NCI-H128 (cell line): ENCODE data around the gene CACNB2.

Experiments used
- DNase-seq: peaks from one replicate; lab custom pipeline; 2025; ENCODE audit not compliant: unreplicated experiment; lab: John Stamatoyannopoulos, UW

The CACNB2 gene

GRCh38 chr10:18224626-18225445, 84.6 kb downstream of the CACNB2 start:
- DNase-seq: no peak

- DNase-seq: no peak
Observed at GRCh38 chr10:18226336-18226735, 86.1 kb downstream of the CACNB2 start.

- no peak for DNase-seq
Observed at GRCh38 chr10:18229826-18230225, 89.6 kb downstream of the CACNB2 start.

GRCh38 chr10:18230794-18231193, 90.6 kb downstream of the CACNB2 start:
- DNase-seq: no peak

GRCh38 chr10:18231480-18231879, 91.3 kb downstream of the CACNB2 start:
- no peak for DNase-seq

GRCh38 chr10:18233775-18234174, 93.6 kb downstream of the CACNB2 start:
- no peak for DNase-seq

- no peak for DNase-seq
Observed at GRCh38 chr10:18235477-18235876, 95.3 kb downstream of the CACNB2 start.

GRCh38 chr10:18236756-18237155, 96.5 kb downstream of the CACNB2 start:
- DNase-seq: no peak

GRCh38 chr10:18238870-18239485, 98.8 kb downstream of the CACNB2 start:
- DNase-seq: no peak

- no peak for DNase-seq
Observed at GRCh38 chr10:18240185-18240882, 100.1 kb downstream of the CACNB2 start.

GRCh38 chr10:18246967-18247366, 106.7 kb downstream of the CACNB2 start:
- no peak for DNase-seq

GRCh38 chr10:18252086-18252485, 111.9 kb downstream of the CACNB2 start:
- DNase-seq: no peak

GRCh38 chr10:18254086-18254485, 113.9 kb downstream of the CACNB2 start:
- DNase-seq: no peak

GRCh38 chr10:18254692-18255091, 114.5 kb downstream of the CACNB2 start:
- DNase-seq: no peak

GRCh38 chr10:18260310-18260922, 120.2 kb downstream of the CACNB2 start:
- no peak for DNase-seq

GRCh38 chr10:18261063-18261610, 120.9 kb downstream of the CACNB2 start:
- no peak for DNase-seq

GRCh38 chr10:18261768-18262231, 121.6 kb downstream of the CACNB2 start:
- DNase-seq: no peak

GRCh38 chr10:18264466-18265050, 124.3 kb downstream of the CACNB2 start:
- no peak for DNase-seq

- no peak for DNase-seq
Observed at GRCh38 chr10:18268005-18268404, 127.8 kb downstream of the CACNB2 start.

- no peak for DNase-seq
Observed at GRCh38 chr10:18271491-18271890, 131.3 kb downstream of the CACNB2 start.

GRCh38 chr10:18273039-18273438, 132.8 kb downstream of the CACNB2 start:
- DNase-seq: no peak
